ENCODE data around the gene GOPC. TPM values are rescaled to one million over a fixed set of nuclear protein-coding genes. Genes with fewer than 3 reads are reported as not detected.

GOPC gene
- total and polyA plus RNA-seq, 2 of the 4 experiments (the other 2 are of a cell fraction) = 23.4 to 23.8 TPM

GRCh38 chr6:117550078-117550600, 52.2 kb downstream of the GOPC start:
- ChIA-PET CTCF (interaction anchor here (1.7 kb wide), 1 partner anchor 100 kb away, joined by 4 read pairs; no protein-coding TSS in a partner anchor), POLR2A (ENCODE audit: unreplicated experiment) (no interaction called here)
- Histone ChIP-seq H3K9ac (ENCODE audit: low read depth, low read length) (no peak overlapping the region), H2BK20ac (ENCODE audit: low read depth, low read length) (0 out of 2 replicates have a peak overlapping the region, but pooled peaks have one; percentile 47), H3K9me3 (ENCODE audit: control insufficient read depth, insufficient read depth, low read length) (no peaks in the 10 kb centered on the region), H3K14ac (replicated peaks; ENCODE audit: low read depth, low read length) (no peak overlapping the region), H4K91ac (ENCODE audit: insufficient read depth, low read depth, low read length) (no peak overlapping the region), H2AK5ac (ENCODE audit: low read depth, low read length) (no peak overlapping the region), H2AFZ (replicated peaks; ENCODE audit: low read length, poor library complexity) (no peak overlapping the region), H3K56ac (ENCODE audit: extremely low read depth, insufficient read depth, low read length) (no peak overlapping the region), H2BK15ac (ENCODE audit: low read depth, low read length) (no peak overlapping the region), H3K4ac (ENCODE audit: low read depth, low read length) (no peak overlapping the region), H2AK9ac (replicated peaks; ENCODE audit: low read depth, low read length, poor library complexity) (no peak overlapping the region), H3K27ac (ENCODE audit: insufficient read depth, low read length) (no peak overlapping the region), H3K18ac (ENCODE audit: low read depth, low read length) (peak overlapping the region; percentile 27; the same call in 1 of the 2 replicates), H3K79me1 (ENCODE audit: low read depth in 1 of 2, low read length in 2 of 2) (peaks cover 0 to 39% of the 10 kb centered on the region in 2 experiments; a peak in 2 of 4 replicates), H3K36me3 (ENCODE audit: control insufficient read depth, insufficient read depth, low read length) (peaks cover 14% of the 10 kb centered on the region), H3K27me3 (ENCODE audit: control insufficient read depth, insufficient read depth, low read length) (no peaks in the 10 kb centered on the region), H4K5ac (ENCODE audit: low read depth, low read length) (peak overlapping the region; percentile 10; the same call in 1 of the 2 replicates), H4K20me1 (ENCODE audit: insufficient read depth, low read length) (peaks cover 4% of the 10 kb centered on the region; the same call in 1 of the 2 replicates), H2BK5ac (ENCODE audit: low read depth, low read length, poor library complexity, severe bottlenecking) (no peak overlapping the region), H2BK120ac (ENCODE audit: low read depth, low read length) (0 out of 2 replicates have a peak overlapping the region, but pooled peaks have one; percentile 28), H3K4me3 (ENCODE audit: insufficient read depth, low read depth, low read length) (no peak overlapping the region), H4K8ac (ENCODE audit: low read depth in 2 of 2, low read length in 2 of 2) (no peak overlapping the region), H3K4me1 (ENCODE audit: control insufficient read depth, insufficient read depth, low read length) (peaks cover 19% of the 10 kb centered on the region), H3K4me2 (ENCODE audit: low read depth, low read length) (no peak overlapping the region), H3K23ac (ENCODE audit: low read depth, low read length) (no peak overlapping the region), H3K9me1 (ENCODE audit: insufficient read depth, low read length) (peaks cover 11% of the 10 kb centered on the region)
- WGBS, 2 experiments (ENCODE audit: extremely low coverage in 2 of 2, insufficient read length in 1 of 2) = no CpG with 5 or more reads among the region's 3 CpGs
- no TSS peak for BruUV-seq (replicated peaks)
- dilution Hi-C loops (cut with HindIII; ENCODE audit: low sequenced_read_pairs, unreplicated experiment) = no loop called here
- TF ChIP-seq CHD1 (IDR thresholded peaks at IDR 0.05; ENCODE audit: low read depth, low read length) (no peak), MAFK (IDR thresholded peaks at IDR 0.05; ENCODE audit: low read depth, low read length) (peak; percentile 96)
- no peak for DNase-seq
- intact Hi-C loops (cut with micrococcal nuclease) = no loop called here
- no peak for ATAC-seq (ENCODE audit: low read depth)
- in situ Hi-C loops (cut with MboI; ENCODE audit: low sequenced_read_pairs) = loop anchor here (5.0 kb wide), 1 partner anchor 103 kb away; no protein-coding TSS in a partner anchor
